ENCODE measurements around the gene LRP1-AS. TPM values are rescaled to one million over a fixed set of nuclear protein-coding genes. Genes with fewer than 3 reads are reported as not detected.

The LRP1-AS gene
- total RNA-seq, 1 donor from 2014 or later = 0.46 TPM

DNA sequence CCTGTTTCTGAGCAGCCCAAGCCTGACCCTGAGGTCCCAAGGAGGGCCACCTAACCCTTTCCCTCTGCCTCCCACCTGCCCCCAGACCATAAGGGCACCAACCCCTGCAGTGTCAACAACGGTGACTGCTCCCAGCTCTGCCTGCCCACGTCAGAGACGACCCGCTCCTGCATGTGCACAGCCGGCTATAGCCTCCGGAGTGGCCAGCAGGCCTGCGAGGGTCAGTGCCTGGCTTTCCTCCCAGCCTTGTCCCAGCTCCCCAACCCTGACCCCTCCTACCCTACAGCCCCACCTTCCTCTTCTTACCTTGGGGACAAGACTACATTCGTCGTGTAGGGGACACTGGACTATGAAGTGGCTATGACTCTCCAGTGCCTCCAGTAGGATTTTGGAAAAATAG lies 33.7 kb upstream of the LRP1-AS start:
- TF ChIP-seq, protein P1, sequence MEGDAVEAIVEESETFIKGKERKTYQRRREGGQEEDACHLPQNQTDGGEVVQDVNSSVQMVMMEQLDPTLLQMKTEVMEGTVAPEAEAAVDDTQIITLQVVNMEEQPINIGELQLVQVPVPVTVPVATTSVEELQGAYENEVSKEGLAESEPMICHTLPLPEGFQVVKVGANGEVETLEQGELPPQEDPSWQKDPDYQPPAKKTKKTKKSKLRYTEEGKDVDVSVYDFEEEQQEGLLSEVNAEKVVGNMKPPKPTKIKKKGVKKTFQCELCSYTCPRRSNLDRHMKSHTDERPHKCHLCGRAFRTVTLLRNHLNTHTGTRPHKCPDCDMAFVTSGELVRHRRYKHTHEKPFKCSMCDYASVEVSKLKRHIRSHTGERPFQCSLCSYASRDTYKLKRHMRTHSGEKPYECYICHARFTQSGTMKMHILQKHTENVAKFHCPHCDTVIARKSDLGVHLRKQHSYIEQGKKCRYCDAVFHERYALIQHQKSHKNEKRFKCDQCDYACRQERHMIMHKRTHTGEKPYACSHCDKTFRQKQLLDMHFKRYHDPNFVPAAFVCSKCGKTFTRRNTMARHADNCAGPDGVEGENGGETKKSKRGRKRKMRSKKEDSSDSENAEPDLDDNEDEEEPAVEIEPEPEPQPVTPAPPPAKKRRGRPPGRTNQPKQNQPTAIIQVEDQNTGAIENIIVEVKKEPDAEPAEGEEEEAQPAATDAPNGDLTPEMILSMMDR (IDR thresholded peaks at IDR 0.05; ENCODE audit: unreplicated experiment) = no peak
- Mint-ChIP-seq H3K36me3 (ENCODE audit: low read depth, unreplicated experiment) (peaks cover 10% of the 10 kb centered on the region), H3K4me1 (ENCODE audit: unreplicated experiment) (no peaks in the 10 kb centered on the region), H3K27me3 (ENCODE audit: unreplicated experiment) (peaks cover 12% of the 10 kb centered on the region), H3K4me3 (ENCODE audit: unreplicated experiment) (no peak overlapping the region), H3K9me3 (ENCODE audit: unreplicated experiment) (no peaks in the 10 kb centered on the region), H3K27ac (ENCODE audit: unreplicated experiment) (no peak overlapping the region)
- no peak for DNase-seq (ENCODE audit: low spot score)

DNA sequence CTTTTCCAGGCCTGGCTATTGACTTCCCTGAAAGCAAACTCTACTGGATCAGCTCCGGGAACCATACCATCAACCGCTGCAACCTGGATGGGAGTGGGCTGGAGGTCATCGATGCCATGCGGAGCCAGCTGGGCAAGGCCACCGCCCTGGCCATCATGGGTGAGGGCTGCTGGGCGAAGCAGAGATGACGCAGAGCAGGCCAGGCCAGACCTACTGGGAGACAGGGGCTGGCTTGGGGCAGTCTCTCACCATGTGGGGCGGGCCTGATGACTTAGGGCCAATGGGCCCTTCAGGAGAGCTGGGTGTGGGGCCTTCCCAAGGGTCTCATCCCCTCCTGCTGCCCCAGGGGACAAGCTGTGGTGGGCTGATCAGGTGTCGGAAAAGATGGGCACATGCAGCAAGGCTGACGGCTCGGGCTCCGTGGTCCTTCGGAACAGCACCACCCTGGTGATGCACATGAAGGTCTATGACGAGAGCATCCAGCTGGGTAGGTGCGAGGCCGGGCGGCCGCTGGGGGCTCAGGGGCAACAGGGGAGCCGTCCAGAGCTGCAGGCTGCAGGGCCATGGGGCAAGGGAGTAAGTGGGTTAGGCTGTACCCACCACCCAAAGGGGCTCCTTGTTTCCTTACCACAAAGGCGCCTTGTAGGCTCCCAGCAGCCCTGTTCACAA lies 33.0 kb upstream of the LRP1-AS start:
- Mint-ChIP-seq H3K4me3 (ENCODE audit: unreplicated experiment) (no peak overlapping the region), H3K4me1 (ENCODE audit: unreplicated experiment) (no peaks in the 10 kb centered on the region), H3K9me3 (ENCODE audit: unreplicated experiment) (no peaks in the 10 kb centered on the region), H3K27me3 (ENCODE audit: unreplicated experiment) (peaks cover 16% of the 10 kb centered on the region), H3K27ac (ENCODE audit: unreplicated experiment) (no peak overlapping the region), H3K36me3 (ENCODE audit: low read depth, unreplicated experiment) (peaks cover 10% of the 10 kb centered on the region)
- no peak for DNase-seq (ENCODE audit: low spot score)
- TF ChIP-seq, protein P1 (IDR thresholded peaks at IDR 0.05; ENCODE audit: unreplicated experiment) = no peak

DNA sequence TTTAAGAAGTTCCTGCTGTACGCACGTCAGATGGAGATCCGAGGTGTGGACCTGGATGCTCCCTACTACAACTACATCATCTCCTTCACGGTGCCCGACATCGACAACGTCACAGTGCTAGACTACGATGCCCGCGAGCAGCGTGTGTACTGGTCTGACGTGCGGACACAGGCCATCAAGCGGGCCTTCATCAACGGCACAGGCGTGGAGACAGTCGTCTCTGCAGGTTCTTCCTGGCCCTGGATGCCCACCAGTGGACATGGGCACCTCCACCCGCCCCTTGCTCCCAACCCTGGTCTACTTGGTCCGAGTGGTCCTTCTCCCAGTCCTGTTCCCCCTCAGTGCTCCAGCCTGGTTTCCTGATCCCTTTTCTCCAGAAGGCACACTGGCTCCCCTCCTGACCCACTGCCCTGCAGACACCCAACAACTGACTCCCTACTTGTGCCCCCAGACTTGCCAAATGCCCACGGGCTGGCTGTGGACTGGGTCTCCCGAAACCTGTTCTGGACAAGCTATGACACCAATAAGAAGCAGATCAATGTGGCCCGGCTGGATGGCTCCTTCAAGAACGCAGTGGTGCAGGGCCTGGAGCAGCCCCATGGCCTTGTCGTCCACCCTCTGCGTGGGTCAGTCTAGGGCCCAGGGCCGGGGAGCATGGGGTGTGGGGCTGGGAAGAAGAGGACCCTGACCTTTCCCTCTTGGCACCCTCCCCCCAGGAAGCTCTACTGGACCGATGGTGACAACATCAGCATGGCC lies 32.1 kb upstream of the LRP1-AS start:
- TF ChIP-seq, protein P1 (IDR thresholded peaks at IDR 0.05; ENCODE audit: unreplicated experiment) = no peak
- Mint-ChIP-seq H3K27ac (ENCODE audit: unreplicated experiment) (peak overlapping the region; percentile 83), H3K27me3 (ENCODE audit: unreplicated experiment) (peaks cover 10% of the 10 kb centered on the region), H3K9me3 (ENCODE audit: unreplicated experiment) (no peaks in the 10 kb centered on the region), H3K4me3 (ENCODE audit: unreplicated experiment) (no peak overlapping the region), H3K36me3 (ENCODE audit: low read depth, unreplicated experiment) (peaks cover 12% of the 10 kb centered on the region), H3K4me1 (ENCODE audit: unreplicated experiment) (no peaks in the 10 kb centered on the region)
- DNase-seq (ENCODE audit: low spot score) = no peak

DNA sequence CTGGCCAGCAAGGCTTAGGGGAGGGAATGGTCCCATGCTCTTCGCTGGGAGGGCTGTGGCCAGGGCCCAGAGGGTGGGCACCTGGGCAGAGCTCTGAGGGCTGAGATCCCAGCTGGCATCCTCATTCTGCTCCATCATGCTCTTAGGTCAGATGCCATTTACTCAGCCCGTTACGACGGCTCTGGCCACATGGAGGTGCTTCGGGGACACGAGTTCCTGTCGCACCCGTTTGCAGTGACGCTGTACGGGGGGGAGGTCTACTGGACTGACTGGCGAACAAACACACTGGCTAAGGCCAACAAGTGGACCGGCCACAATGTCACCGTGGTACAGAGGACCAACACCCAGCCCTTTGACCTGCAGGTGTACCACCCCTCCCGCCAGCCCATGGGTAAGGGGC lies 30.8 kb upstream of the LRP1-AS start:
- H3K27me3 Mint-ChIP-seq (ENCODE audit: unreplicated experiment) = peaks cover 10% of the 10 kb centered on the region
- H3K4me3 Mint-ChIP-seq (ENCODE audit: unreplicated experiment) = no peak overlapping the region
- DNase-seq (ENCODE audit: low spot score) = no peak
- H3K36me3 Mint-ChIP-seq (ENCODE audit: low read depth, unreplicated experiment) = peaks cover 14% of the 10 kb centered on the region
- no peak overlapping the region for H3K27ac Mint-ChIP-seq (ENCODE audit: unreplicated experiment)
- TF ChIP-seq, protein P1 (IDR thresholded peaks at IDR 0.05; ENCODE audit: unreplicated experiment) = no peak
- H3K9me3 Mint-ChIP-seq (ENCODE audit: unreplicated experiment) = no peaks in the 10 kb centered on the region
- H3K4me1 Mint-ChIP-seq (ENCODE audit: unreplicated experiment) = no peaks in the 10 kb centered on the region

DNA sequence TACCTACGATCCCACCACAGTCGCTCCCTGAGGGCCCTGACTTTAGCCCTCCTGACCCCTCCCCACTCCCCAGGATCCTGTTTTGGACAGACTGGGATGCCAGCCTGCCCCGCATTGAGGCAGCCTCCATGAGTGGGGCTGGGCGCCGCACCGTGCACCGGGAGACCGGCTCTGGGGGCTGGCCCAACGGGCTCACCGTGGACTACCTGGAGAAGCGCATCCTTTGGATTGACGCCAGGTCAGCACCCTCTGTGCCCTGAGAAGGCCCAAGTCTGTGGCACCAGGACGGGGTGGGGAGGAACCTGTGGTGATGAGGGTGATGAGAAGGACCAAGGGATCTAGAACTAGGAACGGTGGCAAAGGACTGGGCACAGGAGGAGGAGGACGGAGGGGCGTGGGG lies 29.9 kb upstream of the LRP1-AS start:
- H3K9me3 Mint-ChIP-seq (ENCODE audit: unreplicated experiment) = no peaks in the 10 kb centered on the region
- no peak overlapping the region for H3K4me3 Mint-ChIP-seq (ENCODE audit: unreplicated experiment)
- peaks cover 14% of the 10 kb centered on the region for H3K36me3 Mint-ChIP-seq (ENCODE audit: low read depth, unreplicated experiment)
- H3K4me1 Mint-ChIP-seq (ENCODE audit: unreplicated experiment) = peaks cover 3% of the 10 kb centered on the region
- H3K27ac Mint-ChIP-seq (ENCODE audit: unreplicated experiment) = no peak overlapping the region
- DNase-seq (ENCODE audit: low spot score) = no peak
- TF ChIP-seq, protein P1 (IDR thresholded peaks at IDR 0.05; ENCODE audit: unreplicated experiment) = no peak
- H3K27me3 Mint-ChIP-seq (ENCODE audit: unreplicated experiment) = peaks cover 17% of the 10 kb centered on the region

All from endothelial cell (in vitro differentiated cells).